ENCODE data around the gene CNBD2.
"Not testable (repeated sequence)": the region's sequence is repeated elsewhere in the genome, so short reads cannot be mapped to it uniquely, and the experiment has no call there.

CNBD2 gene

GRCh38 chr20:35967979-35968640 is at the start of gene CNBD2:
TSS of gene CNBD2 (plus strand) at chr20:35968590. CDS start at chr20:35968763, 173 bp downstream.
- no peak for DNase-seq

GRCh38 chr20:35920523-35920922 is 47.9 kb upstream of the CNBD2 start:
- DNase-seq: no peak

DNA sequence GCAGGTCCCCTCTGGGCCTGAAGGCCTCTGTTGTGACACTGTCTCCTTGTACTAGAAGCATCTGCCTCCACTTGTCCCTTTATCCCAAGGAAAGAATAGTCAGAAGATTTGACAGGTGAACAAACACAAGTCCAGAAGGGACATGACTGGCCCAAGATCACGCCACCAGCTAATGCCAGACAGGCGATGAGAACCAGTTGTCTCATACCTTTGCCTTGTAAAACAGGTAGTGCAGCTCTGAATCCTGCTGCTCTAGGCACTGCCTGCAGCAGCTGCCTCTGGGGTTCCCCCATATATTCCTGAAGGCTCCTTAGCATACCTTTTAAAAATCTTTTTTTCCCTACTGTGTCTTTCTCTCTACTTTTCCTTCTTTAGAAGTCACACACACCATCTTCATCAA is 39.1 kb upstream of the CNBD2 start:
- DNase-seq: no peak

DNA sequence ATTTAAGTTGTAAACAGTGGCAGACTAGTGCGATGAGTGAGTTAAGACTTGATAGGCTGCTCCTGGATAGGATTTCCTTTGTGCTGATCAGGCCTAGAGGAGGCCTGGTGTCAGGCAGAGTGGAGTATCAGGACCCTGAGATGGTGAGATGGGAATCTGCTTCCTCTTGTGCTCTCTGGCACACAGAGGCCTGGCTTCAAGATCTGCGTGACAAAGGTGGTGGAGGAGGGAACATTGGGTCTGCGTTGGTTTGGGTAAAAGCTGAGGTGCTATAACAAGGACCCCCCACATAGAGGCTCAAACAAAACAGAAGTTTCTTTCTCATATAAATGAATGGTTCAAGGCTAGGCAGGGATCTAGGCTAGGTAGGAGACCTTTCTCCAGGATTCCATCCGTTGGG is 34.3 kb upstream of the CNBD2 start:
- DNase-seq: no peak

DNA sequence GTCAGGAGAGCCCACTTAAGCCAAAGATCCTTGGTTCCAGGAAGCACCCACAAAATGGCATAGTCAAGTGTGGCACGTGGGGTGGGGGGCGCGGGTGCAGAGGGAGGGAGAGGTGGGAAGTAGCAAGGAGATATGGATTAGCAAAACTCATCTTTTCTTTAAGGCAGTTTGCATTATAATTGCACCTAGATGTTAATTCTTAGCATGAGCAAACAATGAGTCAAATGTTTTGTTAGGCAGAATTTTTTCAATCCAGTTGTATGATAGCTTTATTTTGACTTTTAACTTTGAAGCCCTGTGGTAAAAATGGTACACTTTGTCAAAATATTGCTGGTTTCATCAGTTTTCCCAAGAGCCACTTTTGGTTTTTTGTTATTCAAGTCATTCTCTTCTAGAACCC is 29.1 kb upstream of the CNBD2 start:
- no peak for DNase-seq

DNA sequence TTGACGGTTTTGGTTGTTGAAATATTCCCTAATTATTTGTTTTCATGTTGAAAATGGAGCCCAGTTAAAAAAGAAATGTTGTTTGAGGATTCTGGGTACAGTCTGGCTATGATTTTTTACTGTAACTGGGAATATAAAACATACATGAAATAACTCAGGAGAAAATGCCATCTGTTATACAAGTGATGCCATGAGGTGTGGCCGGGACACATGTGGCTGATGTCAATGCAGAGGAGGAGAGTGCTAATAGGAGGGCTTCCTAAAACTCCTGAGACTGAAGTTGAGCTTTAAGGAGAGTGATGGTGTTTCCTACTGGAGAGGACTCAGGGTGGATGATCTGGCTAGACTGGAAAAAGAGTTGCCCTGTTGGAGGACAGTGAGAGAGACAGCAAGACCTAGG is 26.8 kb upstream of the CNBD2 start:
- DNase-seq: no peak

DNA sequence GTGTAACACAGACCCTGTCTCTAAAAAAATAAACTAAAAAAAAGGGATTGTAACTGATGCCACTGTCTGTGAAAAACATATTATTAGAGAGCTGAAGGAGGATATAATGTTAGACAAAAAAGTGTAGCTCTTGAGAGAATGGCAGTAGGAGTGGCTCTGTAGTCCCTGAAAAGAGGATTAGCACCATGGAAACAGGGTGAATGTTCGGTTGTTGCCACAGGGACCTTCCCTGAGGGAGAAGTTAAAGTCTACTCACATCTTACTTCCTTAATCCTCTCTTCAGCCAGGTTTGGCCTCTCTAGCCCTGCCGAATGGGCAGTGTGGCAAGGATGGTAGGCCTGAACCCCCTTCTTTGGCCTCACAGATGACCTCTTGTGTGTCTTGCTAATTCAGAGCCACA is 26.1 kb upstream of the CNBD2 start:
- no peak for DNase-seq

DNA sequence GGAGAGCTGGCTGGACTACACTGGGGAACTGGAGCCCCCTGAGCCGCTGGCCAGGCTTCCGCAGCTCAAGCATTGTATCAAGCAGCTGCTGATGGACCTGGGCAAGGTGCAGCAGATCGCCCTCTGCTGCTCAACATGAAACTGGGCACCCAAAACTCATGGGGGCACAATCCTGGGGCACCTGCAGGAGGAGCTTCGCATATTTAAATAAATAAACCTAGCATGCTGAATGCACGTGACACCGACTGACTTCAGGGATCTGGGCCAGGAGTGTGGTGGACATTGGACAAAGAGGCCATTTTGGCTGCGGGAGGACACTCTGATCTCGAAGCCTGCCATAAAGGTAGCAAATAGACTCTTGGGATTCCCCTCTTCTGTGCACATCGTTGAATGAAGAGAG is 20.9 kb upstream of the CNBD2 start:
- no peak for DNase-seq

DNA sequence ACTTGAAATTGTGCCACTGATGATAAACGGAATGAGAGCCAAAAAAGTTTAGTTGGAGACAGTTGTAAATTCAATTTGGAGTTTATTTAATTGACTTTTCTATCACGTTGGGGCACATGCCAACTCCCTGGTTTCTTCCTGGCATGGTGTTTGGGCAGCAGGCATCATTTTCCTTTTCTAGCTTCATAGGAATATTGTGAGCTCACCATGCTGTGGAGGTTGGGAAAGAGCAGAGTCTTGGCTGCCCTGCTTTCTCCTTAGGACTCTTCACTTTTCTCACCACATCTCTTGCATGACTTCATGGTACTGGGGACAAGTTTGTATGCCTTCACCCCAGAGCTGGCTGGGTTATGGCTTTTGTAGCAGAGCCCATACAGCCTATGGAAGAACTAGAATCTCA is 20.5 kb upstream of the CNBD2 start:
- DNase-seq: no peak

DNA sequence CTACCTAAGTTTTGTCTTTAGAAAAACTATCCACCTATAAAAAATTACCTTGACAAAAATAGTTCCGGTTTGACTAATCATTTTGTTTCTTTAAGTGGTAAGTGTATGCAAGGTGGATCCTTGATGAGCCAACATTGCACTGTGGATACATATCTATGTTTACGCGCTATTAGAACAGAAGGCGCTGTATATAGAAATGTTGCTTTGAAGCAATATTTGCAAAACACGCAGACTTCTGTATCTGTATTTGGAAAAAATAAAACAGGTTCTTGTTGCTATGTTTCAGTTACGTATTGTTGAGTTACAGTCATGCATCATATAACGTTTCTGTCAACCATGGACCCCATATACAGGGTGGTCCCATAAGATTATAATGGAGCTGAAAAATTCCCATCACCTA is 18.3 kb upstream of the CNBD2 start:
- no peak for DNase-seq

DNA sequence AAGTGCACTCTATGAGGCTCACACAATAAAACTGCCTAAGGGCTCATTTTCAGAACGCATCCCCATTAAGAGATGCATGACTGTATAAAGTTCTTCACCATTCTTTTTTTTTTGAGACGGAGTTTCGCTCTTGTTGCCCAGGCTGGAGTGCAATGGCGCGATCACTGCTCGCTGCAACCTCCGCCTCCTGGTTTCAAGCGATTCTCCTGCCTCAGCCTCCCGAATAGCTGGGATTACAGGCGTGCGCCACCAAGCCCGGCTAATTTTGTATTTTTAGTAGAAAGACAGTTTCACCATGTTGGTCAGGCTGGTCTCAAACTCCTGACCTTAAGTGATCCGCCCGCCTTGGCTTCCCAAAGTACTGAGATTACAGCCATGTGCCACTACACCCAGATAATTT is 16.3 kb upstream of the CNBD2 start:
- not testable (repeated sequence) for DNase-seq

DNA sequence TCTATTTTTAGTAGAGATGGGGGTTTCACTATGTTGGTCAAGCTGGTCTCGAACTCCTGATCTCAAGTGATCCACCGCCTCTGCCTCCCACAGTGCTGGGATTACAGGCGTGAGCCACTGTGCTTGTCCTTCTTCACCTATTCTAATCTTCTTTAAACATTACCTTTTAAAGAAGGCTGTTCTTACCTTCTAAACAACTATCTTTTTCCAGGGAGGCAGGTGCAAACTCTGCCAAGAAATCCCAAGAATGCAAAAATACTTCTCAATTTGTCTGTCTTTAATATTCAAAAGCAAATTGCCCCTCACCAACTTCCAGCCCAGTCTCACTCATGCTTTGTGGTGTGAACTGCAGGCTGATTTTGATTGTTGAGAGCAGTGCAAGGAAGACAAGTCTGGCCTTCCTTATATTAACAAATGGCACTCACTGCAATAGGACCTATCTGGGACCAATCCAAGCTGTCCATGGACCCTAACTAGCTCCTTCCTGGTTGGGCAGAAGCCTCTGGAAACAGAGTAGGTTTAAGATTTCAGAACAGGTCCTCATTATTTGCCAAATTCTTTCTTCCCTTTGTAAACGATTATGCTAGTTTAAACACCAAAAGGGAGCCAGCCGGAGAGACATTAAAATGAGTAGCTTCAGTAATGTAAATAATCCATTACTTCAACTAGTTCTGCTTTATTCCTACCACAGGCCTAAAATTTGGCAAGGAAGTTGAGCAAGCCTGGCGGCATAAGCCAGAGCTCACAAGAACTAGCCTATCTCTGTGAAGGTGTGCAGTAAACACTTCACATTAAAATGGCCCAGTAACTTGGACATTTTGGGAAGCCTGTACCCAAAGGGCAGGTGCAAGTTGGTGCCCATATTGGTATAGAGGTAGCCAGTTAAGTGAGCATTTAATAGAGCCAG is 15.7 kb upstream of the CNBD2 start:
- no peak for DNase-seq

DNA sequence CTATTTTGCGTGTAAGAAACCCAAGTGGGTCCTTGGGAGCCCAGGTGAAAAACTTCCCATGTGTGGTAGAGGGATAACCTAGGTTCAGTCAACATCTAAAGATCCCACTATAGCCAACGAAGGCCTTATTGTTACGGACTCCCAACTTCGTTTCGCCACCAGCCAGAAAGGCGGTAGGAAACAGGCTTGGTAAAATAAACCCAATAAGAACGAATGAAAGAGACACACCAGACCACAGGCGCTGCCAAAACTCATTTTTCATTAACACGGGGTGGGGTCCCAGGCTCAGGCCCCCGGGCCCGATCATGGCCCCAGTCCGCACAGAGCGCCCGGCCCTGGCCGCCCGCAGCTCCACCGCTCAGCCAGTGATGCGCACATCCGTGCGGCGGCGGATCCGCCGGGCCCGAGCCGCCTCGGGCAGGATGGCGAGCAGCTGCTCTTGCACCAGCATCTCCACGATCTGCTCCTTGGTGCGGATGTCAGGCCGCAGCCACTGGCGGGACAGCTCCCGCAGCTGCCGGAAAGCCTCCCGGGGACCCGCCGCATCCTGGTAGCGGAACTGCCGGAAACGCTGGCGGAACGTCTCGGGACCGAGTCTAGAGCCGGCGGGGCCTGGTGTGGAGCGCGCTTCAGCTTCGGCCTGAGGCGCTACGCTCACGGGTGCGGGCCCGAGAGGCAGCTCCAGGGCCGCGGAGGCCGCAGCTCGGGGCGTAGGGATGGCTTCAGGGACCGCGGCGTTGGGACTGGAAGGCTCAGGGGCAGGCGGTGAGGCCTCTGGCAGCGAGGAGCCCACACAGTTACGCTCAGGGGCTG is 14.8 kb upstream of the CNBD2 start:
- DNase-seq: no peak

GRCh38 chr20:35954200-35954906 is 14.0 kb upstream of the CNBD2 start, which contains the start of gene SCAND1:
TSS of gene SCAND1 (minus strand) at chr20:35954502. CDS start at chr20:35954284, 218 bp downstream.
- DNase-seq: peak; percentile 89

GRCh38 chr20:35954907-35955251 is 13.5 kb upstream of the CNBD2 start:
- DNase-seq: no peak

- no peak for DNase-seq
Observed at GRCh38 chr20:35956616-35957015, 11.8 kb upstream of the CNBD2 start.

DNA sequence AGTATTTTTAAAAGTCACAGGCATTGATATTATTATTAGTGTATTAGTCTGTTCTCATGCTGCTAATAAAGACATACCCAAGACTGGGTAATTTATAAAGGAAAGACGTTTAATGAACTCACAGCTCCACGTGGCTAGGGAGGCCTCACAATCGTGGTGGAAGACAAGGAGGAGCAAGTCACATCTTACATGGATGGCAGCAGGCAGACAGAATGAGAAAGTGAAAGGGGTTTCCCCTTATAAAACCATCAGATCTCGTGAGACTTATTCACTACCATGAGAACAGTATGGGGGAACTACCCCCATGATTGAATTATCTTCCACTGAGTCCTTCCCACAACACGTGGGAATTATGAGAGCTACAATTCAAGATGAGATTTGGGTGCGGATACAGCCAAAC is 9.1 kb upstream of the CNBD2 start:
- DNase-seq: not testable (repeated sequence)

DNA sequence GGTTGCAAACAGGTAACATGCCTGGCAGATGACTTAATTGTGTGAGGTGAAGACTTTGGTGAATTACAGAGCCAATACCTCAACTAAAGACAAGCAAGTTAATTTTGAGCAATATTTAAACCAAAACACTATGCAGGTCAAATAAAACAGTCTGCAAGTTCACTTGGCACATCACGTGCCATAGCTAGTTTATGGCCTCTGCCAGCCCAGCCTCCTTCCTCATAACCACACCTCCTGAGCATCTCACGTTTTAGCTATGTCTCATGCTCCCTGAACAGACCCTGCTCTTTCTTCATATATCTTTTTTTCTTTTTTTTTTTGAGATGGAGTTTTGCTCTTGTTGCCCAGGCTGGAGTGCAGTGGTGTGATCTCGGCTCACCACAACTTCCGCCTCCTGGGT is 4.5 kb upstream of the CNBD2 start:
- DNase-seq: no peak

DNA sequence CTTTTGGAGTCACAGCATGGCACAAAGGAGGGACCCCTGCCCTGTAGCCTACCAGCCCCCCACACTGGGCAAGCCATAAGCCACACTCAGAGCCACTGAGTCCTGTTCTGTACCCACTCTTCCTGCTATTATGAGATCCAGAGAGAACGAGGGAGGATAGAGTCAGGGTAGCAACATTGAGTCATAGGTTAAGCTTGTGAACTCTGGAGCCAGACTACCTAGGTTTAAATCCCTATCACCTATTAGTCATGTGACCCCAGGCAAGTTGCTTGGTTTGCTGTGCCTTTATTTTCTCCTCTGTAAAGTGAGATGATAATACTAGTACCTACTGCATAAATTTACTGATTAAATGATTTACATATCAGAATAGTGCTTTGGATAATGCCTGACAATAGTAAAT is 540 bp downstream of the CNBD2 start:
- no peak for DNase-seq

DNA sequence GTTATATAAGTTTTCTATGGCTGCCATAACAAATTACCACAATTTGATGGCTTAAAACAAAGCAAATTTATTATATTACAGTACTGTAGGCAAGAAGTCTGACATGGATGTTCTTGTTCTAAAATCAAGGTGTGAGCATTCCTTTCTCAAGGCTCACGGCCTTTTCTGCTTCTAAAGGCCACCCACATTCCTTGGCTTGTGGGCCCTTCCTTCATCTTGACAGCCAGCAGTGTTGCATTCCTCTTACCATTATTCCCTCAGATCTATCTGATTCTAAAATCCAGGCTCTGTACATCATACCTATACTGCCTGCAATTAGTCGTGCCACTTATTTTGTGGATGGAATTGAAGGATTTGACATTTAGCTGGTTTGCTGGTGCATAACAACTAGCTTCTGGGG is 3.6 kb downstream of the CNBD2 start:
- no peak for DNase-seq

- no peak for DNase-seq
Observed at GRCh38 chr20:35972462-35972861, 4.1 kb downstream of the CNBD2 start.

DNA sequence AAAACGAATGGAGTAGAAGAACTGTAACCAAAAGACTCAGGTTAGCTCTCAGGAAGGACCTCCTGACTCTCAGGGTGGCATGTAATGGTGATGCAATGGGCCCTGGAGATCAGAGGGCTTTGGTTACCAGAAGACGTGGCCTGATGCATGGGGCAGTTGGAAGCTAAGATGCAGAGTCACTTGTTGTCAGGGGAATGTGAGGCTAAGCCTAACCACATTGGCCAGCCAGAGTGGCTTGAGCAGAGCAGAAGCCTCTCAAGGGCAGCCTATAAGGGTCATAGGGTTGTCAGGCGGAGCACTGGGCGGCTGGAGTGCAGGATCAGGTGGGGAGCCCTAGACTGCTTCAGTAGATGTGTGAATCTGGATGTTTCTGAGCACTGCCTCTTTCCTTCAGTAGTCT is 5.9 kb downstream of the CNBD2 start:
- no peak for DNase-seq
